DOHH2 (cell line): Measurements from ENCODE around the gene NEURL1.

Experiments used
- EZH2phosphoT487 ChIP-seq: fragments of 200-600 bp; sonication (generic); IDR thresholded peaks from 2 replicates; pipeline ENCODE4 v1.6.1; 2017; ENCODE audit warnings: borderline replicate concordance, mild to moderate bottlenecking, antibody characterized with exemption, low read length, moderate library complexity, mixed read lengths
- TF ChIP-seq, protein P1 (sequence below): fragments of 200-600 bp; sonication (generic); IDR thresholded peaks from one replicate; pipeline ENCODE4 v1.5.1; 2014; ENCODE audit warnings: antibody characterized with exemption, mild to moderate bottlenecking, low read depth, low read length; ENCODE audit not compliant: poor library complexity, severe bottlenecking

DNA sequence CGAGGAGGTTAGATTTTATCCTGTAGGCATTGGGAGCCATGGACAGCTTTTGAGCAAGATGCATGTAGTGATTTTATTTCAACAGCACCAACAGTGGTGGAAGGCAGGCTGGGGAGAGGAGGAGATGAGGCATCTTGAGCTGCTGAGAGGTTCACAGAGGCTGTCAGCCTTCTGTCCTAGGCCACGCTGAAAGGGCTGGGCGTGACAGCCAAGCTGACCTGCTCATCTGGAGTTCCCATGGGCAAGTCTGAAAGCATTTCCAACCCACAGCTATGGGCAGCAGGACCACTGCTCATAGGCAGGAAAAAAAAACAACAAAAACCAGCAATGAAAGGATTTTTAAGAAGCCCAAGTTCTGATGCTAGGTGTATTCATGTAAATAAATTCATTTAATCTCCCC is 7.7 kb downstream of the NEURL1 start:
- TF ChIP-seq, protein P1, sequence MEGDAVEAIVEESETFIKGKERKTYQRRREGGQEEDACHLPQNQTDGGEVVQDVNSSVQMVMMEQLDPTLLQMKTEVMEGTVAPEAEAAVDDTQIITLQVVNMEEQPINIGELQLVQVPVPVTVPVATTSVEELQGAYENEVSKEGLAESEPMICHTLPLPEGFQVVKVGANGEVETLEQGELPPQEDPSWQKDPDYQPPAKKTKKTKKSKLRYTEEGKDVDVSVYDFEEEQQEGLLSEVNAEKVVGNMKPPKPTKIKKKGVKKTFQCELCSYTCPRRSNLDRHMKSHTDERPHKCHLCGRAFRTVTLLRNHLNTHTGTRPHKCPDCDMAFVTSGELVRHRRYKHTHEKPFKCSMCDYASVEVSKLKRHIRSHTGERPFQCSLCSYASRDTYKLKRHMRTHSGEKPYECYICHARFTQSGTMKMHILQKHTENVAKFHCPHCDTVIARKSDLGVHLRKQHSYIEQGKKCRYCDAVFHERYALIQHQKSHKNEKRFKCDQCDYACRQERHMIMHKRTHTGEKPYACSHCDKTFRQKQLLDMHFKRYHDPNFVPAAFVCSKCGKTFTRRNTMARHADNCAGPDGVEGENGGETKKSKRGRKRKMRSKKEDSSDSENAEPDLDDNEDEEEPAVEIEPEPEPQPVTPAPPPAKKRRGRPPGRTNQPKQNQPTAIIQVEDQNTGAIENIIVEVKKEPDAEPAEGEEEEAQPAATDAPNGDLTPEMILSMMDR: no peak
- no peak for TF ChIP-seq EZH2phosphoT487
